ENCODE measurements around the gene PAIP2B. TPM values are rescaled to one million over a fixed set of nuclear protein-coding genes. Genes with fewer than 3 reads are reported as not detected.

PAIP2B gene
- total RNA-seq, 1 experiment from 2014 or later = 1.4 TPM

DNA sequence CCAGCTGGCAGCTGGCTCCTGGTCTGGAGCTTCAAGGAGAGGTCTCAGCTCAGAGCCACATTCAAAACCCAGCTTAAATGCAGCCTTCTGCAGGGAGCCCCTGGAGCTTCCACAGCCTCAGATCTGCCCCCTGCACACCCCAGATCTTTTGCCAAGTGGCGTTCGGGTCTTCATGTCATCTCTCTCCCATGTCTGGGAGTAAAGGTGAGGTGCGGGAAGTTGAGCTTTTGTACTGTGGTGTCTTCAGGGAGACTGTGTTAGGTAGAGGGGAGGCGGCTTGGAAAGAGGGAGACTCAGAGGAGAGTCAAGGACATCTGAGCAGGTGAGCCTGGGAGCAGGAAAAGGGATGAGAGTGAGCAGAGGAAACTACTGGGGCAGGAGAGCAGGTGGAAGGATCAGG is 71.1 kb downstream of the PAIP2B start:
- intact Hi-C loops (cut with micrococcal nuclease; ENCODE audit: unreplicated experiment) = no loop called here
- POLR2A ChIA-PET = no interaction called here
- no peak overlapping the region for H3K27ac ChIP-seq (ENCODE audit: low read length)

GRCh38 chr2:71154798-71155197 is 72.1 kb downstream of the PAIP2B start:
- H3K4me3 ChIP-seq (ENCODE audit: low read depth in 2 of 2, low read length in 2 of 2) = no peak overlapping the region
- ChIA-PET CTCF (interaction anchor here (0.6 kb wide), 1 partner anchor 167 kb away, joined by 3 read pairs; no protein-coding TSS in a partner anchor), POLR2A (no interaction called here)
- H3K27ac ChIP-seq (ENCODE audit: low read length) = no peak overlapping the region
- TF ChIP-seq CTCF (IDR thresholded peaks at IDR 0.05) (peak; percentile 37), TCF7L2 (IDR thresholded peaks at IDR 0.05; ENCODE audit: low read depth, low read length) (no peak)
- no peaks in the 10 kb centered on the region for H3K4me1 ChIP-seq (ENCODE audit: control insufficient read depth, insufficient read depth, low read length)
- intact Hi-C loops (cut with micrococcal nuclease; ENCODE audit: unreplicated experiment) (no loop called here), in situ Hi-C loops (cut with HindIII; ENCODE audit: low pct_unique_long_range_greater_than_20kb, low sequenced_read_pairs) (no loop called here)
- ATAC-seq (peak; percentile 62), DNase-seq (ENCODE audit: low read depth, low spot score) (peak; percentile 20)
- peaks cover 2% of the 10 kb centered on the region; the same call in 1 of the 2 replicates for H3K27me3 ChIP-seq (ENCODE audit: control insufficient read depth, insufficient read depth, low read length)
- BruUV-seq (replicated peaks) = no TSS peak
- peaks cover under 1% of the 10 kb centered on the region; the same call in 1 of the 2 replicates for H3K36me3 ChIP-seq (ENCODE audit: control insufficient read depth, insufficient read depth, low read length)
- no peaks in the 10 kb centered on the region for H3K9me3 ChIP-seq (ENCODE audit: control insufficient read depth, insufficient read depth, low read depth, low read length)

More for the DNA sequence above, 71.1 kb downstream of the PAIP2B start:
- no peaks in the 10 kb centered on the region for H3K4me1 ChIP-seq (ENCODE audit: control insufficient read depth, insufficient read depth, low read length)
- H3K36me3 ChIP-seq (ENCODE audit: control insufficient read depth, insufficient read depth, low read length) = no peaks in the 10 kb centered on the region
- TF ChIP-seq SIN3A (IDR thresholded peaks at IDR 0.05; ENCODE audit: borderline replicate concordance, insufficient read depth, low read depth, low read length) = no peak
- no peak for TF ChIP-seq REST (IDR thresholded peaks at IDR 0.05; ENCODE audit: insufficient read depth in 1 of 2, low read depth in 2 of 2, low read length in 1 of 2)
- TF ChIP-seq TCF7L2 (IDR thresholded peaks at IDR 0.05; ENCODE audit: low read depth, low read length) = no peak
- no peak for TF ChIP-seq POLR2AphosphoS5 (IDR thresholded peaks at IDR 0.05; ENCODE audit: low read depth, low read length)
- no peak for TF ChIP-seq CTCF (IDR thresholded peaks at IDR 0.05)
- H3K9me3 ChIP-seq (ENCODE audit: control insufficient read depth, insufficient read depth, low read depth, low read length) = no peaks in the 10 kb centered on the region
- no peak overlapping the region for H3K4me3 ChIP-seq (ENCODE audit: low read depth in 2 of 2, low read length in 2 of 2)
- ATAC-seq (no peak), DNase-seq (ENCODE audit: low read depth, low spot score) (no peak)
- H3K27me3 ChIP-seq (ENCODE audit: control insufficient read depth, insufficient read depth, low read length) = peaks cover 2% of the 10 kb centered on the region; the same call in 1 of the 2 replicates
- CTCF ChIA-PET = no interaction called here
- no TSS peak for BruUV-seq (replicated peaks)
- in situ Hi-C loops (cut with HindIII; ENCODE audit: low pct_unique_long_range_greater_than_20kb, low sequenced_read_pairs) = no loop called here

Data from Panc1 (cell line).